Nephron (organoid): Measurements from ENCODE around the gene FHOD1.
A peak's percentile ranks its signal among the peaks of the same experiment; 100 is the strongest.

Source experiments
- H3K27ac Mint-ChIP-seq, 3 experiments: 2 replicates each; pipeline ENCODE4 v1.8.0; 2020; ENCODE audit warnings: mixed read lengths in 3 of 3, mild to moderate bottlenecking in 2 of 3, moderate library complexity in 1 of 3
- H3K27me3 Mint-ChIP-seq: 2 replicates; pipeline ENCODE4 v1.8.0; 2021; ENCODE audit warnings: low read depth, mild to moderate bottlenecking, moderate library complexity, mixed read lengths
- H3K36me3 Mint-ChIP-seq: 2 replicates; pipeline ENCODE4 v1.8.0; 2020; ENCODE audit warnings: low read depth, mixed read lengths
- H3K4me1 Mint-ChIP-seq: 2 replicates; pipeline ENCODE4 v1.8.0; 2020; ENCODE audit warnings: mixed read lengths
- H3K4me3 Mint-ChIP-seq, 3 experiments: 2 replicates each; pipeline ENCODE4 v1.8.0; 2020; ENCODE audit warnings: mild to moderate bottlenecking in 3 of 3, mixed read lengths in 3 of 3, moderate library complexity in 2 of 3
- H3K9me3 Mint-ChIP-seq: 2 replicates; pipeline ENCODE4 v1.8.0; 2020; ENCODE audit warnings: mixed read lengths
- TF ChIP-seq, protein P1 (sequence below), 3 experiments: fragments of 200-600 bp; sonication (generic); IDR thresholded peaks; one replicate each; pipeline ENCODE4 v1.5.0; 2021; ENCODE audit warnings: antibody characterized with exemption in 3 of 3; ENCODE audit not compliant: unreplicated experiment in 3 of 3

FHOD1 gene

DNA sequence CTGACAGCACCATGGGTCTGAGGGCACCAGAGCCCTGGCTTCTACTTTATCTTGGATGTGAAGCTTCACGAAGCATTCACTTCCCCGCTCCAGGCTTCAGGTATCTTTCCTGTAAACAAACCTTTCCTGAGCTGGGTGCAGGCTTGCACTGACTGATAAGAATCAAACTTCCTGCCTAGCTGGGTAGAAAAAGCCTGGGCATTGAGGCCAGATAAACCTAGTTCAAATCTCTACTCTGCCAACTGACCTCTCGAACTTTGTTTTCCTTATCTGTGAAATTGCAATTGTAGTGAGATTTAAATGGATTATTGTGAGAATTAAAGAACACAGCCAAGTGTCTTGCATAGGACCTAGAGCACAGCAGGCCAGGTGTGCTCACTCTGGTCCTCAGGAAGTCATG lies 23.3 kb downstream of the FHOD1 start:
- TF ChIP-seq, protein P1, sequence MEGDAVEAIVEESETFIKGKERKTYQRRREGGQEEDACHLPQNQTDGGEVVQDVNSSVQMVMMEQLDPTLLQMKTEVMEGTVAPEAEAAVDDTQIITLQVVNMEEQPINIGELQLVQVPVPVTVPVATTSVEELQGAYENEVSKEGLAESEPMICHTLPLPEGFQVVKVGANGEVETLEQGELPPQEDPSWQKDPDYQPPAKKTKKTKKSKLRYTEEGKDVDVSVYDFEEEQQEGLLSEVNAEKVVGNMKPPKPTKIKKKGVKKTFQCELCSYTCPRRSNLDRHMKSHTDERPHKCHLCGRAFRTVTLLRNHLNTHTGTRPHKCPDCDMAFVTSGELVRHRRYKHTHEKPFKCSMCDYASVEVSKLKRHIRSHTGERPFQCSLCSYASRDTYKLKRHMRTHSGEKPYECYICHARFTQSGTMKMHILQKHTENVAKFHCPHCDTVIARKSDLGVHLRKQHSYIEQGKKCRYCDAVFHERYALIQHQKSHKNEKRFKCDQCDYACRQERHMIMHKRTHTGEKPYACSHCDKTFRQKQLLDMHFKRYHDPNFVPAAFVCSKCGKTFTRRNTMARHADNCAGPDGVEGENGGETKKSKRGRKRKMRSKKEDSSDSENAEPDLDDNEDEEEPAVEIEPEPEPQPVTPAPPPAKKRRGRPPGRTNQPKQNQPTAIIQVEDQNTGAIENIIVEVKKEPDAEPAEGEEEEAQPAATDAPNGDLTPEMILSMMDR (IDR thresholded peaks at IDR 0.05; ENCODE audit: unreplicated experiment in 3 of 3), result no peak
- Mint-ChIP-seq H3K27ac (no peak overlapping the region), H3K27me3 (no peaks in the 10 kb centered on the region), H3K4me1 (peaks cover 25% of the 10 kb centered on the region), H3K36me3 (peaks cover 4% of the 10 kb centered on the region), H3K9me3 (no peaks in the 10 kb centered on the region), H3K4me3 (no peak overlapping the region)

DNA sequence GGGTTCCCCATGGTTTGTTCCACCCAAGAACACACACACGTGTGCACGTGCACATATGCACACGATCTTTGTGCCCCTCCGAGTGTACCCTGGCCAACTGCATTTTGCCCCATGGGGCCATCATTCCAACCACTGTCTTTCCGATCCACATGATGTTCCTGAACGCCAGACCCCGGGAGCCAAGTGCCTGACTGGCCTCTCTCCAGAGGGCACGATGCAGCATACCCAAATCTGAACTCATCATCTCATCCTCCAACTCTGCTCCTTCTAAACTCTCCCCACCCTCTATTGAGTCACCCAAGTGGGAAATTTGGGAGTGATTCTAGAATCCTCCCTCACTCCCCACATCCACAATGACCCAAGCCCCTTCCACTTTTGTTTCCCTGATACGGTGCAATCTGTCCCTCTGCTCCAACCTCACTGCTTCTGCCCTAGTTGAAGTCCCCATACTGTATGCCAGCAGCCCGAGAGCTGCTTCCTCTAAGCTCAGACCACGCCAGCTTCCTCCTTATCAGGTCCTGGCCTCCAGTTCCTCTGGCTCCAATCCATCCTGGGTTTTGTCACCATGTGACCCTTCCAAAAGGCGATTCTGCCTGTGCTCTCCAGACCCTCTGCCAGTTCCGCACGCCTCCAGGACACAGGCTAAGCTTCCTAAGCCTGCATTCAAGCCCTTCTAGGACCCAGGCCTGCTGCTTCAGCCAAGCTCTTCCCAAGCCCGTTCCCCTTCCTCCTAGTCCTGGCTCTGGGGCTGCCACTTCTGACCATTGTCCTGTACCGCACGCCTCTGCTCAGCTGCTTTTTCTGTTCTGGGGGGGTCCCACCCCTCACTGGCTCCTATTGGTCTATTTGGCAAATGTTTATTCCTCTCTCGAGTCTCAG lies 30.4 kb downstream of the FHOD1 start:
- no peaks in the 10 kb centered on the region for H3K4me1 Mint-ChIP-seq
- no peak overlapping the region for H3K27ac Mint-ChIP-seq
- H3K4me3 Mint-ChIP-seq, result no peak overlapping the region
- TF ChIP-seq, protein P1 (IDR thresholded peaks at IDR 0.05; ENCODE audit: unreplicated experiment in 3 of 3), result no peak
- peaks cover 5% of the 10 kb centered on the region for H3K27me3 Mint-ChIP-seq
- H3K9me3 Mint-ChIP-seq, result no peaks in the 10 kb centered on the region
- H3K36me3 Mint-ChIP-seq, result no peaks in the 10 kb centered on the region

DNA sequence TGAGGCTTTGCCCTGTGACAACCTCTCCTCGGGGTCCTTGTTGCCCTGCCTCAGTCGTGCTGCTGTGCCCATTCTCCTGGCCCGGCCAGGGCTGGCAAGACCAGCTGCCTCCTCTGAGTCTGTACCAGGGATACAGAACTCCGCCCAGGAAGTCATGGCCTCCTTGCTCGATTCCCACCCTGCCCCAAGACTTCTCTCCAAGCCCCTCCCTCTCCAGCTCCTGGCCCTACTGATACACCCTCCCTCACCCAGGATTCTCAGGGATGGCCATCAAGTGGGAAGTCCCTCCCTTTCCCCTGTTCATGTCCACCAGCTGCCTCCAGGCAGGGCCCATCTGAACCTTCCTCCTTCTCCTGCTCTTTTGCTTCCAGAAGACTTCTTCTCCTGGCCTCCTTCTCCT lies 31.6 kb downstream of the FHOD1 start:
- TF ChIP-seq, protein P1 (IDR thresholded peaks at IDR 0.05; ENCODE audit: unreplicated experiment in 3 of 3), result no peak
- H3K4me1 Mint-ChIP-seq, result no peaks in the 10 kb centered on the region
- H3K4me3 Mint-ChIP-seq, result no peak overlapping the region
- H3K36me3 Mint-ChIP-seq, result no peaks in the 10 kb centered on the region
- peaks cover 5% of the 10 kb centered on the region for H3K27me3 Mint-ChIP-seq
- no peak overlapping the region for H3K27ac Mint-ChIP-seq
- H3K9me3 Mint-ChIP-seq, result no peaks in the 10 kb centered on the region

DNA sequence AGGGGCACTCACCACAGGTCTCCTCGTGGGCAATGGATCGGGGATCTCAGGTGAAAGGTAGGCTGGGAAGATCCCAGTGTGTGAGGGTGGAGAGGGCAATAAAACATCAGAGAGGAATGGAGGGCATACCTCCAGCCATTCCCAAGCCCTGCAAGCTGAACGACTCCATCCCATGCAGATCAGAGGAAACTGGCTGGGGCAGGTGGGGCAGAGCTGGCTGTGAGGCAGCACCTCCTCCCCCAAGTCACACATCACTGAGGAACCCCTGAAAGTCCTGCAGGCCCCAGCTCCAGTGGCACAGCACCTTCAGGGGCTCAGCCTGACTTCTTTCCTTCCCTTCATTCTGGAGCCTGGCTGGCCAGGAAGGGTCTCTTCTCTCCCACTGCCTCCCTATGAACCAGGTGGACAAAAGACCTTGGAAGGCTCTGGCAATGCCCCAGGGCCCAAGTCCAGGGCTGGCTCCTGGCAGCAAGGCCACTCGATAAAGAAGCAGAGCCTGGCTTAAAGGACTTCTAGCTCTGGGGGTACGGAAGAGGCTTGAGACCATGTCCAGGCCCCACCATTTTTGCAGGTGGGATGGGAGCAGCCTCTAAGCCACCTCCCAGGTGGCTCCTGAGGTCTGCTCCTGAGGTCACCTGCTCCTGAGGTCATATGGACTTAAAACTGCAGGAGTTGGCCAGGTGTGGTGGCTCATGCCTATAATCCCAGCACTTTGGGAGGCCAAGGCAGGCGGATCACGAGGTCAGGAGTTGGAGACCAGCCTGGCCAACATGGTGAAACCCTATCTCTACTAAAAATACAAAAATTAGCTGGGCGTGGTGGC lies 33.9 kb downstream of the FHOD1 start:
- Mint-ChIP-seq H3K27me3 (peaks cover 5% of the 10 kb centered on the region), H3K4me1 (no peaks in the 10 kb centered on the region), H3K36me3 (no peaks in the 10 kb centered on the region), H3K9me3 (no peaks in the 10 kb centered on the region), H3K4me3 (no peak overlapping the region), H3K27ac (peak overlapping the region in 1 of 3 experiments; percentile 50)
- TF ChIP-seq, protein P1 (IDR thresholded peaks at IDR 0.05; ENCODE audit: unreplicated experiment in 3 of 3), result no peak

DNA sequence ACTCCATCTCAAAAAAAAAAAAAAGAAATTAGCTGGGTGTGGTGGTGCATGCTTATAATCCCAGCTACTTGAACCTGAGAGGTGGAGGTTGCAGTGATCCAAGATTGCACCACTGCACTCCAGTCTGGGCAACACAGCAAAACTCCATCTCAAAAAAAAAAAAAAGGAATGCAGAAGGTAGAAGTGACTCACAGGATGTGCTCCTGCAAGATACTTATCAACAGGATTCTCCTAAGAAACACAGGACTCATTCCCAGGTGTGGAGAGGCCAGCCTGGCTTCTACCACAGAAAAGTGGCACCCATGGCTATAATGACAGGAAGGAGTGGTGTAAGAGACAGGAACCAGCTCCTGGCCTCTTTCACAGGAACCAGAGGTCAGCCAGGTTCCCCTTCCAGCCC lies 34.5 kb downstream of the FHOD1 start:
- Mint-ChIP-seq H3K27me3 (peaks cover 5% of the 10 kb centered on the region), H3K27ac (peak overlapping the region in 1 of 3 experiments; percentile 50), H3K36me3 (no peaks in the 10 kb centered on the region), H3K4me3 (no peak overlapping the region), H3K4me1 (no peaks in the 10 kb centered on the region), H3K9me3 (no peaks in the 10 kb centered on the region)
- TF ChIP-seq, protein P1 (IDR thresholded peaks at IDR 0.05; ENCODE audit: unreplicated experiment in 3 of 3), result no peak
